ENCODE results near the gene PRKCA. TPM values are rescaled to one million over a fixed set of nuclear protein-coding genes. Genes with fewer than 3 reads are reported as not detected.

Gene PRKCA
- total and polyA plus RNA-seq, 9 of the 15 experiments (the other 6 are each of a cell fraction or from before 2014, with no cell fraction given), result 3.2 to 33.0 (median 17.8) TPM

- TF ChIP-seq ZBTB40 (IDR thresholded peaks at IDR 0.05), result no peak
- TF ChIP-seq ZBTB40 (CRISPR knock-in tag; IDR thresholded peaks at IDR 0.05), result no peak
- peak; percentile 84 for TF ChIP-seq NBN (IDR thresholded peaks at IDR 0.05; ENCODE audit: low read depth)
- no peak for TF ChIP-seq RUNX1 (IDR thresholded peaks at IDR 0.05; ENCODE audit: low read depth)
- TF ChIP-seq XRCC3 (IDR thresholded peaks at IDR 0.05), result no peak
- no peak; the same call in 1 of the 2 replicates for TF ChIP-seq MTA1 (IDR thresholded peaks at IDR 0.05; ENCODE audit: borderline replicate concordance)
- peak; percentile 98 for TF ChIP-seq FOSL1 (tag; conservative IDR thresholded peaks at IDR 0.05)
- TF ChIP-seq ZNF707 (CRISPR knock-in tag; conservative IDR thresholded peaks at IDR 0.05), result no peak
- no peak for TF ChIP-seq ZNF354B (CRISPR knock-in tag; IDR thresholded peaks at IDR 0.05)
- no peak for TF ChIP-seq PRDM10 (IDR thresholded peaks at IDR 0.05; ENCODE audit: partially characterized antibody)
- TF ChIP-seq SMARCA5 (IDR thresholded peaks at IDR 0.05), result no peak
- TF ChIP-seq RFX1 (IDR thresholded peaks at IDR 0.05), result no peak
- no peak for TF ChIP-seq RBBP5 (IDR thresholded peaks at IDR 0.05; ENCODE audit: borderline replicate concordance, insufficient read depth, low read length, poor library complexity, severe bottlenecking)
- no peak for TF ChIP-seq ZNF3 (CRISPR knock-in tag; IDR thresholded peaks at IDR 0.05)
- peak; percentile 93 for TF ChIP-seq JUN (IDR thresholded peaks at IDR 0.05; ENCODE audit: borderline replicate concordance, low read depth, low read length)
- no peak for TF ChIP-seq JUN (CRISPR knock-in tag; IDR thresholded peaks at IDR 0.05; ENCODE audit: borderline replicate concordance)
- no peak for TF ChIP-seq ETV6 (IDR thresholded peaks at IDR 0.05; ENCODE audit: borderline replicate concordance in 1 of 2, low read depth in 2 of 2, low read length in 1 of 2)
- TF ChIP-seq ETV6 (CRISPR knock-in tag; IDR thresholded peaks at IDR 0.05; ENCODE audit: borderline replicate concordance), result no peak
Observed at GRCh38 chr17:66348584-66349165, 46.3 kb downstream of the PRKCA start (continued).

All from K562 (cell line).